GM12878 (cell line): Measurements from ENCODE around the gene CNST.
"Not testable (repeated sequence)": the region's sequence is repeated elsewhere in the genome, so short reads cannot be mapped to it uniquely, and the experiment has no call there.

Source experiments
- CTCF ChIP-seq, 3 experiments: IDR thresholded peaks in 2 of 3; conservative IDR thresholded peaks in 1 of 3; 2 replicates each; pipeline ENCODE4 v1.5.1; 2011; ENCODE audit warnings: low read depth in 3 of 3, low read length in 3 of 3, mild to moderate bottlenecking in 3 of 3, control low read depth in 2 of 3, moderate library complexity in 2 of 3, inconsistent platforms in 1 of 3, mixed read lengths in 1 of 3; ENCODE audit not compliant: control insufficient read depth in 2 of 3, insufficient read depth in 1 of 3; ENCODE audit errors: extremely low read depth in 1 of 3
- EP300 ChIP-seq, 2 experiments: fragments of 150-350 bp in 1 of 2; IDR thresholded peaks; 2 replicates each; pipeline ENCODE4 v1.6.1; 2011 to 2012; ENCODE audit warnings: low read depth in 2 of 2, low read length in 2 of 2, borderline replicate concordance in 1 of 2, improper control_type of control experiment in 1 of 2, inconsistent platforms in 1 of 2; ENCODE audit not compliant: control insufficient read depth in 1 of 2
- HDAC6 ChIP-seq: fragments of 200-600 bp; sonication (generic); IDR thresholded peaks from one replicate; pipeline ENCODE4 v1.8.0; 2017; ENCODE audit warnings: antibody characterized with exemption; ENCODE audit not compliant: unreplicated experiment
- KAT2A ChIP-seq: conservative IDR thresholded peaks from 2 replicates; pipeline ENCODE4 v1.6.1; 2011; ENCODE audit warnings: low read depth, low read length; ENCODE audit not compliant: control insufficient read depth
- POLR2AphosphoS5 ChIP-seq: IDR thresholded peaks from 2 replicates; pipeline ENCODE4 v1.6.1; 2011; ENCODE audit warnings: mild to moderate bottlenecking, low read length, inconsistent platforms
- RAD21 ChIP-seq: IDR thresholded peaks from 2 replicates; pipeline ENCODE4 v1.6.1; 2011; ENCODE audit warnings: mild to moderate bottlenecking, low read depth, low read length, moderate library complexity; ENCODE audit not compliant: insufficient read depth
- SIN3A ChIP-seq: IDR thresholded peaks from 2 replicates; pipeline ENCODE4 v1.6.1; 2012; ENCODE audit warnings: low read depth, low read length, improper control_type of control experiment
- TAF1 ChIP-seq: IDR thresholded peaks from 2 replicates; pipeline ENCODE4 v1.6.1; 2011; ENCODE audit warnings: mild to moderate bottlenecking, low read depth, low read length, borderline replicate concordance
- ZBED1 ChIP-seq: IDR thresholded peaks from 2 replicates; pipeline ENCODE4 v1.6.1; 2016; ENCODE audit warnings: borderline replicate concordance

GRCh38 chr1:246634659-246635058, 68.4 kb downstream of the CNST start:
- TF ChIP-seq CTCF (IDR thresholded peaks at IDR 0.05 in 2 of 3, conservative IDR thresholded peaks at IDR 0.05 in 1 of 3; ENCODE audit: control insufficient read depth in 2 of 3, extremely low read depth in 1 of 3, insufficient read depth in 1 of 3, low read depth in 3 of 3, low read length in 3 of 3); EP300 (IDR thresholded peaks at IDR 0.05; ENCODE audit: borderline replicate concordance in 1 of 2, control insufficient read depth in 1 of 2, low read depth in 2 of 2, low read length in 2 of 2); TAF1; HDAC6; KAT2A; ZBED1; RAD21; SIN3A; POLR2AphosphoS5: not testable (repeated sequence)
